GM18498 (cell line): ENCODE measurements around the gene PON3.

Source experiments
- ATAC-seq: cut with Tn5 transposase; IDR thresholded peaks from one replicate; pipeline ENCODE4 v1.9.1; 2021; ENCODE audit warnings: mild to moderate bottlenecking, moderate library complexity; ENCODE audit not compliant: unreplicated experiment

The PON3 gene

DNA sequence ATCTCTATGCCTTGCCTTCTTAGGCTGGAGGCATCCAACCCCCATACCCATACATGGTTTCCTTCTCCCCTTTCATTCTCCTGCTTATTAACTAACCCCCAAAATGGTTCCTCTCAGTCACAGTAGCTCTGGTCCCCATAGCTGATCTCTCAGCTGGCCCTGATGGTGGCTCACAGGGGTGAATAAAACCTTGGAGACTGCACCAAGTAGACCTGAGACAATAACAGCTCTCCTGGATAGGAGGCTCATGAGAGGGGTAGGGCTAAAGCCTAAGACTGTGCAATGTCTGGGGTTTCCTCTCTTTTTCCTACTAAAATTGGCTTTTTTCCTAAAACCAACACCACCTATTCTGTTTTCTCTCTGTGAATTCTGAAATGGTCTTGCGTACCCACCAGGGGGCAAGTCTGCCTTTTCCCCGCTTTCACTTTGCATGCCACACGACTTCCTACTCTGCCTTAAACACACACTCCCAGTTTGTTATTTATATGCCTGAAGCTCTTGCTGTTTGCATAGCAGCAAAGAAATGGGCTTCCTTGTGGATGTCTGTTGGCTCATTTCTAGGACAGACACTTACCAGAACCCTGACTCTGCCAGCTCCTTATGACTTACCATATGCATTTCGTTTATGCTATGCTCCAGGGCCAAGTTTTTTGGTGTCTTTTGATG, 53.4 kb downstream of the PON3 start:
- no peak for ATAC-seq

DNA sequence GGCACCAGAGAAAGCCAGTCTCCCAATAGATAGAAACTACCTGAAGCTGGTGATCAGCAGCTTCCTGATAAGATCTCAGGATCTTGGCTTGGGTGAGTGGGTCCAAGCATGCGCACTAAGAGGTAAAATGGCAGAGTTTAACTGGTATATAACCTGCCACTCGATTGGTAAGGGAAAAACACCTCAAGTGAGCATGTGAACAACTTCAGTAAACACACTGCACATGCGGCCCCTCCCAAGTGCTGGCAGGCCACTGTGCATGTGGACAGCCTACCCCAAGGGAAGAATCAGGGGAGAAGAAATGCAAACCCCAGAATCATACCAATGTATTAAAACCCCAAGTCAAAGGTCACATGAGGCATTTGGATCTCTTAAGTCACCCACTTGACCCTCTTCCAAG, 54.1 kb downstream of the PON3 start:
- ATAC-seq, result no peak

DNA sequence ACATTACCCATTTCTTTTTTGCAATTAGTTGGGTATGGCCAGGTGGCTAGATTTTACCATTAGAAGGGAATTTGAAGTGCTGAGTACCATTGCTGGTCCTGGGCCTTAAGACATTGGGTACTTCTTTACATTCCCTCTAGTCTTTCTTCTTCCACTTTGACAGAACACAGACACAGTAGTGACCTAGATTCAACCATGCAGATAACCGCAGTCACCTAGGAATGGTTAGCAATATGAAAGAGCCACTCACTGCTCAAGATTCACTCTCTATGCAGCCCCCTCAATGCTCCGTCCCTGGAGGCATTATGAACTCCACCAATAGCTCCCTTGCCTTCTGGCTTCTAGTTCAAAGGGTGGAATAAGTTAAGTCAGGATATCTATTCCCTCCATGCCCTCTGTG, 55.7 kb downstream of the PON3 start:
- ATAC-seq, result no peak

DNA sequence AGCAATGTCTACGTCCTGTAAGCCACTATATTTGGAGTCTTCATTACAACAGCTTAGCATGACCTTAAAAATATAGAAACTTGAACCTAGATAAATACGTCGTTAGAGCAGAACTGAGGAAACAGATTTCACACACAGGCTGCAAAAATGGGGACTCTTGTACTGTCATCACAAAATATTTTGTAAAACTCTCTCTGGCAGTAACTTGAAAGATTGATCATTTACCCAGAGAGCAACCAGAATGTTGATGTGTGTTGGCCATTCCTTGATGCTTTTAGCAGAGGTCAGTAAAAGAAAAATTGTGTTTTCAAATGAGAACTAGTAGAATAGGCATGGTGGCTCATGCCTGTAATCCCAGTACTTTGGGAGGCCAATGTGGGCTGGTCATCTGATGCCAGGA, 57.3 kb downstream of the PON3 start:
- ATAC-seq, result no peak

DNA sequence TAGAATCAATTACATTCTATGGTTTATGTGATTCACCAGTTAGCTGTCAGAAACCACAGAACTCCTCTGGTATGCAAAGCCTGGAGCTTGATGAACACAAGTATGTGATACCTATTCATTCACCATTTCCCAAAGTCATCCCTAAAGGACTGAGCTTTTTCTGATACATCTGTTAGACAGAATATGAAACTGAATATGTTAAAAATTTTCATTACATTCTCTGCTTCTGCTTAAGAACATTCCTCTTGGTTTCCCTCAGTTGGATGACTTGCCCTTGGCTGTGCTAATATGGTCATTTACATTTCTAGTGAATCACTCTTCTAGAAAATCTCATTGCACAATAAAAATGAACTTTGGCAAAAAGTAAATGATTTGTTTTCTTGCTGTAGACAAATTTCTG, 61.1 kb downstream of the PON3 start:
- no peak for ATAC-seq

DNA sequence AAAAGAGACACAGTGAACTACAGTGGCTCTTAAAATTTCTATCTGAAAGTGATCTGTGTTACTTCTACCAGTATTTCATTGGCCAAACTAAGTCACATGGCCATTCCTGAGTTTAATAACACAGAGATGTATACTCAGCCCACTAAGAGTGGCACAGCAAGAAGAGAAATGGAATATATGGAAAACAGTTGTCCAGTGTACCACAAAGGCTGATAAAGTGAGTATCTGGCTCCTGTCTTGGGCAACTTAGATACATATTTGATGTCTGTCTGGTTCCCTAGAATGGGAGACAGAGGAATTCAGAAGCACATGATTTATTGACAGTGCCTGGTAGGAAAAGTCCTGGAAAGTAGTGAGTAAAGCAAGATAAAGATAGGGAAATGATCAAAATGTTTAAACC, 61.7 kb downstream of the PON3 start:
- no peak for ATAC-seq

DNA sequence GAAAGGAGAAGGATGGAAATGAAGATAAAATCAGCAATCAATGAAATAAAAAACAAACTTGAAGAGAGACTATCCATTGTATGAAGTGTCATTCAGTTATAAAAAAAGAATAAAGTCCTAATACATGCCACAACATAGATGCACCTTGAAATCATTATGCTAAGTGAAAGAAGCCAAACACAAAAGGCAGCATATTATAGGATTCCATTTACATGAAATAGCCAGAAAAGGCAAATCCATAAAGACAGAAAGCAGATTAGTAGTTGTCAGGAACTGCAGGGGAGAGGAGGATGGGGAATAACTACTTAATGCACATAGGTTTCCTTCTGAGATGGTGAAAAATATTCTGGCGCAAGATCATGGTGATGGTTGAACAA, 65.2 kb downstream of the PON3 start:
- ATAC-seq, result peak; percentile 38

DNA sequence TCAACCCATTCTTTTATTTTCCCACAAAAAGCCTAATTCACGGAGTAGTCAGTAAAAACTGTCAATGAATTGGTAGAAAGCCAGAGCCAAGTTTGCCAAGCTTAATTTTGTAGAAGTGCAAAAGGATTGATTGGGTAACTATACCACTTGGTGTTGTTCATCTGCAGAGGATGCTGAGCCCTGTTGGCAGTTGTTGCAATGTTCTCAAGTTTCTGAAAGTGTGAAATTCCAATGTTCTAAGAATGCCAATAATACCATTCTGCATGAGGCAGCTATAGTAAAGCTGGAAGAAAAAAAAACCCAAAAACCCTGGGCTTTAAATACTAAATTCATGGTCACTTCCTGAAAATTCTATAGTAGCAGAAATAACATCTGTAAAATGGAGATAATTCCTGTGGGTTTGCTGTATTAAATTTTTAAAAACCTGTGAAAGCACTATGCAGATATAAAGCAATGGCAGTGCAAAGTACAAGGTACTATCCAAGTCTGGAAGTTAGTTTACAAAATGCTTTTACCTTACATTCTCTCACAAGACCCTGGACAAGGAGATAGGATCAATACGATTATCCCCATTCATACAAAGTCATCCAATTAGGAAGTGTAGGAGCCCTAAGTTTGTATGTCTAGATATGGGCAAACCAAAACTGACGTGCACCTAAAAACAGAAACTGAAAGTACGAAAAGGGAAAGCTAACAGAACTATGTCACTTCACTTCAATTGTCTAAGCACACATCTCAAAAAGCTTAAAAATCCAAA, 65.8 kb downstream of the PON3 start:
- peak; percentile 98 for ATAC-seq

DNA sequence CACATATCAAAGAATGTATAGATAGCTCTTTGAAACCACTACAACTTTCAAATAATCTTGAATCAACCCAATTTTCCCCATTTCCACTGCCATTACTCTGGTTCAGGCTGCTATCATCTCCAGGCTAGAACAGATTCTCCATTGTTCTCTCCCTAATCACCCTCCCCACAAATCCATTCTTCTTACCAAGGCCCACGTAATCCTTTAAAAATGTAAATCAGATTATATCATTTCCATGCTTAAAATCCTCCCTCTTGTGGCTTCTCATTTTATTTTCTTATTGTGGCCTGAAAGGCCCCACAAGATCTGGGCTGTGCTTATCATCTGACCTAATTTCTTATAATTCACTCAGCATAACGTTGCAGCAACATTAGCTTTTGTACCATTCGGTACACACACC, 68.8 kb downstream of the PON3 start:
- ATAC-seq, result no peak

DNA sequence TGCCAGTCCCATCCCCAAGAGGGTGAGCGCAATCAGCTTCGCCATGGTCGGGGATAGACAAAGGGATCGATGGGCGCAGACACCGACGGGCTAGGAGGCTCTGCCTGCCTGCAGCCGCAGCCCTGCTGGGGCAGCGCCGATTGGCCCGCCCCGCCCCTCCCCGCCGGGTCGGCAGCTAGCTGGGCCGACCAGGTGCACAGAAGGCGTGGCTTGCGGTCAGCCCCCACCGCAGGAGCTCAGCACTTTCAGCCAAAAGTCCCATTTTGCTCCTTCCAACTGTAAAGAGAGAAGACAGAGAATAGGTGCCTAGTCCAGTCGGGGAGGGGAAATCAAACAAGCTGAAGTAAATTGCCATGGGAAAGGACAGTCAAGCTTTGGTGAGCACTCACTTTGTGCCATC, 71.7 kb downstream of the PON3 start, which contains the start of gene PON1:
TSS of gene PON1 (minus strand) at position 102 of the 400 bp plus-strand sequence. CDS start at position 45, 57 bp downstream.
- ATAC-seq, result peak; percentile 54

DNA sequence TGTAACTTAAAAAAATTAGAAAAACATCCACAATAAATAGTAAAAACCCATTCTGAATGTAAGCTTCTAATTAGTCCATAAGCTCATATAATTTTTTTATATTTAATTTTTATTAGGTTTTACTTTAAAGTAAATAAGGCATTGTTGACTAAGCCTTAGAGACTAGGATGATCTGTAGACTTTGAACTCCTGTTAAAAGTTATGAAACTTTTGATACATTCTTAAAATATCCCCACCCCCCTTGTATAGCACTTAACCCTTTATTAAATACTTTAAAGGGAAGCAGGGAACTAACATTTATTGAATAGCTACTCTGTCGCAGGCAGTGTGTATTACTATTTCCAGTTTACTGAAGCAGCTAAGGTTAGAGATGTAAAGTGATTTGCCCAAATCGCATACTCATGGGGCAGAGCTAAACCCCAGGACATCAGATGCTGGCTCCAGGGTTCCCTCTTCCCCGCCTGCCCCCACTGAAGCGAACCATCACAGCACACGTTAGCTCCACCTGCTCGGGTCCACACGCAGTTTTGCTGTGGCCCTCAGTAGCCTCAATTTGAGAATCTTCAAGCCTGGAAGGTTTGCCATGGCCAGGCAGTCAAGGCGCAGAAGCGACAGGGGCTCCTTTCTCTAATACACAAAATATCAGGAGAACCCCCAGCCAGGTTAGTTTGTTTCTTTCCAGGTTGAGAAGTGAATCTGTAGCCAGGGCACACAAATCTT, 72.6 kb downstream of the PON3 start:
- no peak for ATAC-seq

DNA sequence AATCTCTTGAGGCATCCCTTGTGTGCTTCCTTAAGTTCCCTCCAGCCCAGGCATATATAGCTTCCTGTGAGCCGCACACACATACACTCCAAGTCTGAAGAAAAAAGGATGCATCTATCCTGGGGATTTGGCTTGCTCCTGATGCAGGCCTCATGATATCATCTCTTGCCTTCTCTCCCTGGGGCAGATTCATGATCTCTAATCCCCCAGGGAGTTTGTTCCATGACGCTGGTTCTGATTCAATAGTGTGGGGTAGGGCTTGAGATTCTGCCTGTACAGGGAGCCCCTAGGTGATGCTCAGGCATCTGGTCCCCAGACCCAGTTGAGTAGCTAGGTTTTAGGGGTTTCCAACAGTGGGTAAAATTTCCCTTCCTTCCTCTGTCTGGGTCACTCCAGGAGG, 73.3 kb downstream of the PON3 start:
- no peak for ATAC-seq

DNA sequence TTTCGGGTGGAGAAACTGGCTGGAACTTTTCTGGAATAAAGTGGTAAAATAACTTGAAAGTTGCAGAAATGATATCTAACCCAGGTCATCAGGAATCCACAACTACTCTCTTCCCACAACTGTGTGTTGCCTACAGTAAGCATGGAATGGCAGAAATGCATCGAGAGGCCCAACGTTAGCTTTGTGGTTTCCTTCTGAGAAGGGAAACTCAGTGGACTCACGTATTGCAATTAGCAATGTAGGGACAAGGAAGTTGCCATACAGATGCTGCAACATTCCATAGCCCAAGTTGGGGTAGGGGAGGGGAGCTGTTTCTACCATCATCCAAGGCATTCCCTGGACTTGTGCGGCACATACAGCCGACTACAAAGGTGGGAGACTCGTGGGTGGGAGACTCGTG, 73.8 kb downstream of the PON3 start:
- no peak for ATAC-seq

DNA sequence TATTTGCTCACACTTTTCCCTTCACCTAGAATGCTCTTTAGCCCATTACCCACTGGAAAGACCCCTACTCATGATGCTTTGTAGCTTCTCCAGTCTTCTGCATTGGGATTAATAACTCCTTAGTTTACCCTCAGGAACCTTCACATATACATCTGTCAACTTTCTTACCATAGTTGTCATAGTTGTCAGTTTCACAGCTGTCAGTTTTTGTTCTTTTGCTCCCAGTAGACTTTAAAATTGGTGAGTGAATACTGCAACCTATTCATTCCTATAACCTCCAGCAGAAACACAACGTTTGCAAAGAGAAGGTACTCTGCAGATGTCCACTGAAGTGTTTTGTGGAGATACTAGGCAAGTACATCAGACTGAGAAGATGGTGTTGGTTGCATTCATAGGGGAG, 74.5 kb downstream of the PON3 start:
- no peak for ATAC-seq

DNA sequence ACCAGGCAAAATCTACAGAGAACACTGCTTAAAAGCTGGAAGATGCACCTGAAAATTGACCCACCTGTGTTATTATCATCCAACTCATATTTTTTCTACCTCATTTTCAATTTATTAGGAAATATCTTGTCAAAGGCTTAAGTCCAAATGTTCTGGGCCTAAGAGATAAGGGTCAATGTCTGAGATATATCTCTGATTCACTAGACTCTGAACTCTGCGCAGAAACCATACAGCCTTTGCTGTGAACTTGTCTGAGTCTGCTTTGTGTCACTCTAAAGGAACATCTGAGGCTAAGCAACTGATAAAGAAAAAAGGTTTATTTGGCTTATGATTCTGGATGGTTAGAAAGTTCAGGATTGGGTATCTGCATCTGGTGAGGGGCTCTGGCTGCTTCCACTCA, 75.5 kb downstream of the PON3 start:
- ATAC-seq, result no peak

DNA sequence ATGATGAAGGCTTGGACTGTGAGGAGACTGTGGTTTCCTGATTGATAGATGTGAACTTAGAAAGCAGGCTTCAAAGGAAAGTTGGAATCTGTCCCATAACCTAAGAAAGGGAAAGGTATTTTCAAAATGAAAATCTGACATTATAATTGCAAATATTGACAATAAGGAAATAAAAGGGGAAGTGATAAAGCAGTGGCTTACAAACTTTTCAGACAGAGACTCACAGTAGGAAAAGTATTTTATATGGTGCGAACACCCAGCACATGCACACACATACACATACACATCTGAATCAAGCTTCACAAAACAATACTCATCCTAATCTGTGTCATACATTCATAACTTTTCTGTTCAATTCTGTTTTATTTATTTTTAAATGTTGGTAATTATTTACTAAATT, 76.6 kb downstream of the PON3 start:
- ATAC-seq, result no peak

DNA sequence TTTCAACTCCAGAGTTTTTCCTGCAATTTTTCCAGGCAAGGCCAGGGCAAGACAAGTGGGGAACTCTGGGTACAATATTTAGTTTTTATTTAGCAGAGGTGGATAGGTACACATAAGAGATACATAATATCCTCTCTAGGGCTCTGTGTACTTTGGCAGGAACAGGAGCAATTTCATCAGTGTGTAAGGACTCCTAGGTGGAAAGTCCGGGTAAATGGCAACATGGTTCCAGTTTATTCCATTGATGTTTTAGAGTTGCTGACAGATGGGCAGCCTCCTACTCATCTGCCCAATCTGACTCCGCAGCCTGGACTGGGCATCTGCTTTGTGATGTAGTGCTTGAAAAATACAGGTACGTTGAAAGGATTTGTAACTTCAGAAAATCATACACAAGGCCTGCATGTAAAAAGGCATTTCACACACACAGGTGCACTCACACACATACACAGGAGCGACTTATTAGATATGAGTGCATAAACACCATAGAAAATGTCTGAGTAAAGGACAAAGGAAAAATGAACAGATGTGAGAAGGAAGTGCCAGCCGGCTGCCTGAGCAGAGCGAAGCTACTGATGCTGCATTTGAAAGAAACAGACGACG, 77.6 kb downstream of the PON3 start:
- ATAC-seq, result no peak

DNA sequence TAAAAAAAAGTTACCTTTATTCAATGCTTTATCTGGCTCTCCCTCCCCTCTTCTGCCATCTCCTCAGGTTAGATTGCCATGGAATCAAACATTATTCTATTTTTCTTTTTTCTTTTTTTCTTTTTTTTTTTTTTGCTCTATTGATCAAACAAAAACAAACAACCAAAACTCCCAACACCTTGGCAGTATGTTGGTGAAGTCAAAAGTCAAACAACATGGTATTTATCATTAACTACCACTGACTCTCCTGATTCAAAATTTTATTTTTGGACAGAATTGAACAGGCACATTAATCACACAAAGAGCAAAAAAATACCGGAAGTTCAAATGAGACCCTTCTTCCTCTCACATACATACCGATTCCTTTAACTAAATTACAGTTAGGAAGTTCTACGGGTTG, 78.2 kb downstream of the PON3 start:
- no peak for ATAC-seq

DNA sequence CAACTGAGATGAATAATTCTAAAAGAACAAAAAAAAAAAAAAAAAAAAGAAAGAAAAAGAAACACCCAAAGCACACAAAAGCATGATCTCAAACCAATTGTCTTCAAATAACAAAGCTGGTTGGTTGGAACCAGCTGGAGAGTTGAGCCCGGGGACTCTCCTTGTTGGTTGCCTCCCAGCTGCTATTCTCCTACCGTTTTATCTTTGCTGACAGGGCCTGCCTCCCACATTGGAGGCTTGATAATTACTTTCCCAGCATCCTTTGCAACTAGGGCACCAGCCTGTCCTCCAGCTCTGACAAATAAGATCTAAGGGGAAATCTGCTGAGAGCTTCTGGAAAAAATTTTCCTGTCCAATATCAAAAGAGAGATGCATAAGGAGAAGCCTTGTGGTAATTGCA, 78.6 kb downstream of the PON3 start:
- no peak for ATAC-seq

DNA sequence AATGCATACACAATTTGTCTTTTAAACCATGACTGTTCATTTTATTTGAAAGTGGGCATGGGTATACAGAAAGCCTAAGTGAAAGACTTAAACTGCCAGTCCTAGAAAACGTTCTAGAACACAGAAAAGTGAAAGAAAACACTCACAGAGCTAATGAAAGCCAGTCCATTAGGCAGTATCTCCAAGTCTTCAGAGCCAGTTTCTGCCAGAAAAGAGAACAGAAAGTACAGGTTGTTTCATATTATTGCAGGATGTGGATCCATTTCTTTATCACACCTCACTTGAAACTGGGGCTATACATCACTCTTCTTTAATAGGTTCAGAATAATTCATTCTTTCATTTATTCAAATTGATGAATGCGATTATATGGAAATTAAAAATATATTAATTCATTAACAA, 79.6 kb downstream of the PON3 start:
- ATAC-seq, result peak; percentile 87

DNA sequence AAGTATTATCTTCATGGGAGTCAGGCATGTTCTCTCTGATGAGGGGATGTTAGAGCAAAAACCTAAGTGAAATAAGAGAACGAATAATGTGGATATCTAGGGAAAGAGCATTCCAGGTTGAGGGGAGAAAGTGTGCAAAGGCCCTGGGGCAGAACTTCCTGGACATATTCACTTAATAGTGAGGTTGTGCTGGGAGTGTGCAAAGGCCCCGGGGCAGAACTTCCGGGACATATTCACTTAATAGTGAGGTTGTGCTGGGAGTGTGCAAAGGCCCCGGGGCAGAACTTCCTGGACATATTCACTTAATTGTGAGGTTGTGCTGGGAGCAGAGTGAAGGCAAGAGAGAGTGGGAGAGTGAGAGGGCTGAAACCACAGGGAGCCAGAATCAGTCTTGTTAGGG, 83.6 kb downstream of the PON3 start:
- no peak for ATAC-seq

DNA sequence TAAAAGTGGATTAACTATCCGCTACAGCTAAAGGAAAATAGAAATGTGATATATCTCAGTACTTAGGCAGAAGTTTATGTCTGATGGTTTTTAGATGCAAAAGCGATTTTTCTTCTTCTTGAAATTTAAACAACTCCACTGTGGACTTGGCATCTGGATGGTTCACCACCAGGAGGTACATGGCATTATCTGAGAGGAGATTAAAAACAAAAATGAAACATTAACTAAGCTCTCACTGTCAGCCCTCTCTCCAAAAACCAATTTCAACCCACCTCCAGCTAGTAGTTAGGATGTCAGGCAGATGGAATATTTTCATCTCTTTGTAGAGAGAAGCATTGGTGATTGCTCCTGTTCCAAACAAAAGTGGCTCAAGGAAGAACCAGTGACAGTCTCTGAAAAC, 84.8 kb downstream of the PON3 start:
- ATAC-seq, result no peak
